Suprapubic skin (tissue), 4 donors: ENCODE data around the gene RPUSD4.

Experiments used
- EP300 ChIP-seq: sonication (generic); formaldehyde crosslinking; IDR thresholded peaks from one replicate; pipeline ENCODE4 v1.6.1; 2017; ENCODE audit warnings: antibody characterized with exemption
- POLR2AphosphoS5 ChIP-seq, 3 donors: sonication (generic); formaldehyde crosslinking; IDR thresholded peaks; one replicate each; pipeline ENCODE4 v1.6.1; 2017; ENCODE audit warnings: antibody characterized with exemption in 3 of 3
- TF ChIP-seq, protein P1 (sequence below), 2 donors: fragments of 200-600 bp in 1 of 2; fragments of 450-650 bp in 1 of 2; sonication (generic) in 1 of 2; IDR thresholded peaks; one replicate each; pipeline ENCODE4 v1.5.1; 2016 to 2019; ENCODE audit warnings: antibody characterized with exemption in 2 of 2, mild to moderate bottlenecking in 1 of 2, moderate library complexity in 1 of 2

DNA sequence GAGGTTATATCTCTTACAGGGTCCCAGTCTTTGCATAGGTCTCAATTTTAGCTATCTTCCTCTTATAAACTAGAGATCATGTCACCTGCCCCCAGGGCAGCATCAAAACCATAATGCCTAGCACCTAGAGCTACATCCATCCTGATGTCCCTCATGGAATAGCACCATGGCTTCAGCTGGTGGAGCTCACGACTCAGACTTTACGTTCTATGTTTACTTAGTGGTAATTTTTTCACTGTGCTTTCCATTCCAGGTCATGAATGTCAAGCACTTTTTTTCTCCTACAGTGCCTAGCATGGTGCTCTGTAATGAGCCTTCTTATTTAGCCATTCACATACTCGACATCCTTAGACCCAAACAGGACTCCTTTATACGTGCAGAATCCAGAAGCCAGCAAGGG lies 58.4 kb downstream of the RPUSD4 start:
- TF ChIP-seq POLR2AphosphoS5 (IDR thresholded peaks at IDR 0.05), result no peak
- TF ChIP-seq EP300, result no peak
- TF ChIP-seq, protein P1, sequence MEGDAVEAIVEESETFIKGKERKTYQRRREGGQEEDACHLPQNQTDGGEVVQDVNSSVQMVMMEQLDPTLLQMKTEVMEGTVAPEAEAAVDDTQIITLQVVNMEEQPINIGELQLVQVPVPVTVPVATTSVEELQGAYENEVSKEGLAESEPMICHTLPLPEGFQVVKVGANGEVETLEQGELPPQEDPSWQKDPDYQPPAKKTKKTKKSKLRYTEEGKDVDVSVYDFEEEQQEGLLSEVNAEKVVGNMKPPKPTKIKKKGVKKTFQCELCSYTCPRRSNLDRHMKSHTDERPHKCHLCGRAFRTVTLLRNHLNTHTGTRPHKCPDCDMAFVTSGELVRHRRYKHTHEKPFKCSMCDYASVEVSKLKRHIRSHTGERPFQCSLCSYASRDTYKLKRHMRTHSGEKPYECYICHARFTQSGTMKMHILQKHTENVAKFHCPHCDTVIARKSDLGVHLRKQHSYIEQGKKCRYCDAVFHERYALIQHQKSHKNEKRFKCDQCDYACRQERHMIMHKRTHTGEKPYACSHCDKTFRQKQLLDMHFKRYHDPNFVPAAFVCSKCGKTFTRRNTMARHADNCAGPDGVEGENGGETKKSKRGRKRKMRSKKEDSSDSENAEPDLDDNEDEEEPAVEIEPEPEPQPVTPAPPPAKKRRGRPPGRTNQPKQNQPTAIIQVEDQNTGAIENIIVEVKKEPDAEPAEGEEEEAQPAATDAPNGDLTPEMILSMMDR (IDR thresholded peaks at IDR 0.05), result no peak
